AG04450 (cell line): ENCODE results near the gene SERPINB13. TPM values are rescaled to one million over a fixed set of nuclear protein-coding genes. Genes with fewer than 3 reads are reported as not detected.
A peak's percentile ranks its signal among the peaks of the same experiment; 100 is the strongest.

Source experiments
- CTCF ChIA-PET: fragments of 300-600, 350-600 bp; formaldehyde crosslinking; extraction: SDS; loops from one replicate; lab custom pipeline; 2022; ENCODE audit warnings: antibody characterized with exemption, inconsistent platforms; lab: Charles Lee
- POLR2A ChIA-PET: fragments of 350-600 bp; formaldehyde crosslinking; extraction: SDS; loops from one replicate; lab custom pipeline; 2021; ENCODE audit warnings: antibody characterized with exemption, inconsistent platforms; lab: Yijun Ruan, JAX
- DNase-seq: peaks from one replicate; pipeline ENCODE4 v3.0.0-alpha.2; 2011; ENCODE audit warnings: low read depth, low spot score
- H3K27ac ChIP-seq: one replicate; pipeline ENCODE4 v1.5.1; 2012; ENCODE audit warnings: low read depth, low read length, control low read depth
- H3K27me3 ChIP-seq: one replicate; pipeline ENCODE4 v1.6.0; 2012; ENCODE audit warnings: low read length; ENCODE audit not compliant: control insufficient read depth, insufficient read depth
- H3K4me3 ChIP-seq: 2 replicates; pipeline ENCODE4 v1.5.1; 2011; ENCODE audit warnings: mild to moderate bottlenecking, low read depth, low read length, control low read depth
- H3K9me3 ChIP-seq: 2 replicates; pipeline ENCODE4 v1.5.1; 2012; ENCODE audit warnings: low read length; ENCODE audit not compliant: control insufficient read depth, insufficient read depth
- polyA plus RNA-seq: library from polyadenylated mRNA; depleted of rRNA; stranded (reverse); fragments of >200 nt; gene quantifications from 2 replicates; pipeline ENCODE4 v1.2.3, GENCODE V29; 2011
- TF ChIP-seq, protein P1 (sequence below): IDR thresholded peaks from 2 replicates; pipeline ENCODE4 v1.5.1; 2011; ENCODE audit warnings: low read depth, low read length, control low read depth, inconsistent platforms

The SERPINB13 gene
- polyA plus RNA-seq, 1 experiment = not detected

- TF ChIP-seq, protein P1, sequence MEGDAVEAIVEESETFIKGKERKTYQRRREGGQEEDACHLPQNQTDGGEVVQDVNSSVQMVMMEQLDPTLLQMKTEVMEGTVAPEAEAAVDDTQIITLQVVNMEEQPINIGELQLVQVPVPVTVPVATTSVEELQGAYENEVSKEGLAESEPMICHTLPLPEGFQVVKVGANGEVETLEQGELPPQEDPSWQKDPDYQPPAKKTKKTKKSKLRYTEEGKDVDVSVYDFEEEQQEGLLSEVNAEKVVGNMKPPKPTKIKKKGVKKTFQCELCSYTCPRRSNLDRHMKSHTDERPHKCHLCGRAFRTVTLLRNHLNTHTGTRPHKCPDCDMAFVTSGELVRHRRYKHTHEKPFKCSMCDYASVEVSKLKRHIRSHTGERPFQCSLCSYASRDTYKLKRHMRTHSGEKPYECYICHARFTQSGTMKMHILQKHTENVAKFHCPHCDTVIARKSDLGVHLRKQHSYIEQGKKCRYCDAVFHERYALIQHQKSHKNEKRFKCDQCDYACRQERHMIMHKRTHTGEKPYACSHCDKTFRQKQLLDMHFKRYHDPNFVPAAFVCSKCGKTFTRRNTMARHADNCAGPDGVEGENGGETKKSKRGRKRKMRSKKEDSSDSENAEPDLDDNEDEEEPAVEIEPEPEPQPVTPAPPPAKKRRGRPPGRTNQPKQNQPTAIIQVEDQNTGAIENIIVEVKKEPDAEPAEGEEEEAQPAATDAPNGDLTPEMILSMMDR = no peak
- Histone ChIP-seq H3K9me3 (no peaks in the 10 kb centered on the region; the same call in 1 of the 2 replicates), H3K4me3 (no peak overlapping the region), H3K27me3 (peaks cover 3% of the 10 kb centered on the region), H3K27ac (no peak overlapping the region)
- no peak for DNase-seq
- POLR2A ChIA-PET = no interaction called here
- CTCF ChIA-PET = interaction anchor here (0.9 to 8.1 kb wide), 2 partner anchors 11 to 56 kb away, joined by 4 to 57 read pairs; no protein-coding TSS in a partner anchor
Observed at GRCh38 chr18:63567825-63568224, 19.3 kb upstream of the SERPINB13 start.

- TF ChIP-seq, protein P1 = no peak
- no peak overlapping the region for H3K27ac ChIP-seq
- no peak for DNase-seq
- ChIA-PET POLR2A (no interaction called here), CTCF (interaction anchor here (2.0 kb wide), 1 partner anchor 52 kb away, joined by 8 read pairs; no protein-coding TSS in a partner anchor)
- H3K27me3 ChIP-seq = peaks cover 3% of the 10 kb centered on the region
- no peaks in the 10 kb centered on the region; the same call in 1 of the 2 replicates for H3K9me3 ChIP-seq
- H3K4me3 ChIP-seq = no peak overlapping the region
Observed at GRCh38 chr18:63570721-63571120, 16.4 kb upstream of the SERPINB13 start.

- TF ChIP-seq, protein P1 = no peak
- Histone ChIP-seq H3K27ac (no peak overlapping the region), H3K9me3 (no peaks in the 10 kb centered on the region), H3K4me3 (no peak overlapping the region), H3K27me3 (no peaks in the 10 kb centered on the region)
- ChIA-PET POLR2A (no interaction called here), CTCF (interaction anchor here (1.1 to 8.7 kb wide), 5 partner anchors 58 to 559 kb away, joined by 3 to 238 read pairs (median 3); no protein-coding TSS in a partner anchor)
- DNase-seq = no peak
Observed at GRCh38 chr18:63575681-63576080, 11.5 kb upstream of the SERPINB13 start.

DNA sequence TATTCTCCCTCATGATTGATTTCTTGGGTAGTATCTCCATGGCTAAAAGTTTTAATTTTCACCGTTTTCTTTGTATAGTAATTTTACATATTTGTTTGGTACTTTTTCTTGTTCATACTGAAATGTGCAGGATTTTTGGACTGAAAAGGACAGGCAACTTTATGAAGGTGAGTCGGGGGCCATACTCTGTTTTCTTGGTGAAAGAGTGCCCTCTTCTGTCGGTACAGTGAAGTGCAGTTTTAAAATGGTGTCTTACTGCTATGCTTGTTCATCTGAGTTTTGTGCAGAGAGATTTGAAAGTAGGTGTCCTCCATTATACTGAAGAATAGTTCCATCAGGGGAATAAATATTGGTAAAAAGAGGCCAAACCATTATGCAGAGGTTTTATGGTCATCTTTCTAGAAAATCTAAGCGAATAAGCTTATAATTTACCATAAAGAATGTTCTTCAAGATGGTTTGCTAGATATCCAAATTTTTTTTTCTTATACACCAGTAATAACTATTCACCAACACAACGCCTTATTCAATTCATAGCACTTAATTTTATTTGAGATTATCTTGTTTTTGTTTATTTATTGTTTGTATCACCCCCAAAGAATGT, 8.7 kb upstream of the SERPINB13 start:
- DNase-seq = no peak
- TF ChIP-seq, protein P1 = peak; percentile 68
- Histone ChIP-seq H3K27ac (no peak overlapping the region), H3K27me3 (no peaks in the 10 kb centered on the region), H3K9me3 (no peaks in the 10 kb centered on the region), H3K4me3 (no peak overlapping the region)
- ChIA-PET POLR2A (no interaction called here), CTCF (interaction anchor here (0.6 to 8.7 kb wide), 44 partner anchors 8 to 562 kb away, joined by 3 to 238 read pairs (median 5); partner anchors contain the start of gene SERPINB13)

DNA sequence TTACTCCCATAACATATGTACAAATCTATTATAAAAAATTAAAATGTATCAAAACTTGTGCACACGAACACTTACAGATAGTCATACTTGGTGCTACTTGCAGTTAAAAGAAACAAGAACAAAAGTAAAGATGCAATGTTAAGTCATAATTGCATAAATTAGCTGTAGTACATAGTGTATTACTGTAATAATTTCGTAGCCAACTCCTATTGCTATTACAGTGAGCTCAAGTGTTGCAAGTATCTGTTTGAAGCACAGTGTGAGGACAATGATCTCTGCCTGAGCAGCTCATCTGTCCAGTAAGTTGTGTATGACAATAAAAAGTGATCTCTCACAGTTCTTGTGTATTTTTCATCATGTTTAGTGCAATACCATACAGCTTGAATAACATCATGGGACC, 7.5 kb upstream of the SERPINB13 start:
- ChIA-PET POLR2A (no interaction called here), CTCF (interaction anchor here (1.0 to 8.7 kb wide), 7 partner anchors 14 to 263 kb away, joined by 3 to 238 read pairs (median 27); no protein-coding TSS in a partner anchor)
- H3K27ac ChIP-seq = no peak overlapping the region
- no peak overlapping the region for H3K4me3 ChIP-seq
- TF ChIP-seq, protein P1 = no peak
- no peak for DNase-seq
- no peaks in the 10 kb centered on the region for H3K27me3 ChIP-seq
- no peaks in the 10 kb centered on the region for H3K9me3 ChIP-seq
